H4 (cell line): ENCODE measurements around the gene MAST4. TPM values are rescaled to one million over a fixed set of nuclear protein-coding genes. Genes with fewer than 3 reads are reported as not detected.
A peak's percentile ranks its signal among the peaks of the same experiment; 100 is the strongest.

ENCODE experiments used
- DNase-seq: peaks from one replicate; pipeline ENCODE4 v3.0.0-alpha.2; 2015; ENCODE audit warnings: low spot score
- total RNA-seq: library from RNA; depleted of rRNA; stranded (reverse); fragments of >200 nt; shearing (Covaris generic); gene quantifications from 2 replicates; pipeline ENCODE4 v1.2.3, GENCODE V29; 2014

The MAST4 gene
- total RNA-seq, 1 experiment from 2014 or later = 0.75 TPM

DNA sequence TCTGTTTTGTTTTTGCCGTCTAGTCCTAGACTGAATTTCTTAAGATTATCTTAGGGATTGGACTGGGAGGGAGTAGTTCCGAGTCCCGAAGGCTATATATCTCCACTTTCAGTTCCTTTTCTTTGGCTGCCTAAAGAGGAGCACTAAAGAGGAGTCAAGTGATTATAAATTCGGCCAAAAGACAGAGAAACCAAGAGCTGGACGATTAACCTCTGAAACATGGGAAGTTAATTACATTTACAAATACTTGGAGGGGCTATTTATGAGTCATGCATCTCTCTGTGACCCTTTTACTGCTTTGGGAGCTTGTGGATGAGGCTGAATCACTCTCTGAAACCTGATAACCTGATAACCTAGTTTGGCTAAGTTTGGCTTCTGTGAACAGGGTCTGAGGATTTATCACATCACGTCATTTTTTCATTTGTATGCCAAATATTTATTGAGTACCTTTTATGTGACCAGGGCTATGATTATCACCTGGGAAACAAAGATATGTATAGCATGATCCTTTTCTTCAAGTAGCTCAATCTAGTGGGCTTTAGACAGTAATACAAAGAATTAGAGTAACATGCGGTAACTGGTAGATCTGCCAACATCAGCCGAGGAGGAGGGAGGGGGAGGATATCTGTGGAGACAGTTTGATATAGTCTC is 419.5 kb downstream of the MAST4 start:
- DNase-seq = no peak

DNA sequence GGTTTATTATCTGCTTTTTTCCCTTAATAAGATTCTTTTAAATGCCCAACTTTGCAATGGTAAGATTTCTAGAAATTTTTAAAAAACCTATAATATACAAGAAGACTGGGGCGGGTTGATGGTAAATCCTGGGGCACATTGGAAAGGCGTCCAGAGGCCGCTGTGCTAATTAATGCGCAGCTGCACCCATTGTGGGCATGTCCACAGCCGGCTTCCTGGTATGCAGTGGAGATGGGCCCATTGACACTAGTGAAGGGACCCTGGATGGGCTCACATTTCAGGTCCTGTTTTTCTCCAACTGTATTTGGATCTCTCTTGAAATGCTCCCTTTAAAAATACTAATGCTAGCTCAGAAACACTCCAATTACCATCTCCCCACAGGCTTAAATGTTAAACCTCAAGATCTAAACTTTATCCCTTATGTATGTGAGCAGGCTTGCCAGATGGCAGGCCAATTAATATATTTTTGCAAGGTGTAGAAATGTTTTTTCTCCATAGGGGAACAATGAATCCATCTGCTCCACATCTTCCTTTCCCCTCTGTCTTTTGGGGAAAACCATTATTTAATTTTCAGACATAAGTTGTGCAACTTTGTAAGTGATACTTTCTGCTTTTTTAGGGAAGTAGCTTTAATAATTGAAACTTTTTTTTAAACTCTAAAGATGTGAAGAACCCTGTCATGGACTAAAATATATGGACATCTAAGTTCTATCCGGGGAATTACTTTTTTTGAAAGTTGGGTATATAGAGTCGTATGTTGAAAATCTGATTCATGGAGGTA is 423.1 kb downstream of the MAST4 start:
- no peak for DNase-seq

DNA sequence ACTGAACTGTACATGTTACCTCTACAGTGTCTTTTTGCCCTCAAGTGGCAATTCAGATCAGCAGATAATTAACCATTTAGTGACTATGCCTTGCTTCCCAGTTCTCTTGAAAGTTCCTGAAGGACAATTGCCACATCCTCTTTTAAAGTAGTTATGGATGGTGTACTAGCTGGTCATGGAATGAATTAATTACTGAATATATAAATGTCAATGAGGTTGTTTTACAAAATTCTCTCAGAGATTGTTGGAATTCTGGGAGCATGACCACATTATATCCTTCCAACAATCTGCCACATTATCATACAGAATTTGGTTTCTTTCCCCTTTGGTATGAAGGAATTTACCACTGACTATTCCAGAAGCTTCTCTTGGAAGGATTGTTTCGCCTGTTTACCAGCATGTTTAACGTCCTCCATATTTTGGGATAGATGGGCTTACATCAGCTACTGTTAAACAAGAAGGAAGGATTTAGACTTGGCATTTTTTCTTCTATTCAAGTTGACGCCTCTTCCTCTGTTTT is 424.0 kb downstream of the MAST4 start:
- DNase-seq = no peak

DNA sequence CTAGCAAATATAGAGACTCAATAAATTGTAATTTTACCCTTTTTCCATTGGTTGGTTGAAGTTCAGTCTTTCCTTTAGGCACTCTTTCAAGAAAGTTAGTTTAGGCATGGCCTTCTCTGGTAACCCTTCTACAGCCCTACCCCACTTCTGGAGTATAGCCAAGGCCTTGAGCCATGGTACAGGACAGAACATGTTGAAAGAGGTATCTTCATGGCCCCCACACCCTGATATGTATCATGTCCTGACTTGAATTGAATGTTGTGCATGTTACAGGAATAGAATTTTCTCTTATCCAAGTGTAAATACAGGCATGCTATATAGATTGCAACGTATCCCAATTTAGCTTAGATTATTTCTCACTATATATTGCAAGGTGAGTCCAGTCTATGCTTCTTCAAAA is 424.8 kb downstream of the MAST4 start:
- DNase-seq = no peak

DNA sequence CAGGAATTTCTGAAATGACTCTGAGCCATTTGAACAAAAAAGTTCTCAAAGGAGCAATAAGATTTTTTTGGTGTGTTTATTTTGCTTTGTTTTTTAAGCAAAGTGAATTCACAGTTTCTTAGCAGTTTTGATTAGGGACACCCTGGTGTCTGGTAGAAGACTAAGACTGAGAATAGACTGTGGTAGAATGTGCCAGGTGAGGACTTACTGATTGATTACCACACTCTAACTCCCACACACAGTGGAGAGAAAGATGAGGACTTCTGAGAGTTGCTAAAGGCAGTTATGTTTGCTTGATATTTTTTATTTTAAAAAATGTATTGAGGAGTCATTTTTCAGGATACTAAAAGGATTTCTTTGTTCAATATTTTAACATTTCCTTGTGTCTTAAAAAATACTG is 425.3 kb downstream of the MAST4 start:
- no peak for DNase-seq

DNA sequence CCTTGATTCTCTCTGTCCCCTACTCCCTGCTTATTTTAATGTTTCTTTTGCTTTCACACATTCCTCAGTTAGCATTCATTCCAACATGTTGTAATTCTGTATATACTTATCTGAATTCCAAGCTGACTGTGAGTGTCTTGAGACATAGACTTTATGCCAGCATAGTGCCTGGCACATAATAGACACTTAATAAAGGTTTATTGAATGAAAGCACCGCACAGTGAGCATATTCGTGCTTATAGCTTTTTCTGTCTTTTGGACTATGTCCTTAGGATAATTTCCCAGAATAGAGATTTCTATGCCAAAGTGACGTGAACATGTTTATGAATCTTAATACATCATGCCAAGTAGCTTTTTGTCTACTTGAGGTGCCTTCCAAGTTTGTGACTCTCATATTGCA is 425.8 kb downstream of the MAST4 start:
- no peak for DNase-seq

DNA sequence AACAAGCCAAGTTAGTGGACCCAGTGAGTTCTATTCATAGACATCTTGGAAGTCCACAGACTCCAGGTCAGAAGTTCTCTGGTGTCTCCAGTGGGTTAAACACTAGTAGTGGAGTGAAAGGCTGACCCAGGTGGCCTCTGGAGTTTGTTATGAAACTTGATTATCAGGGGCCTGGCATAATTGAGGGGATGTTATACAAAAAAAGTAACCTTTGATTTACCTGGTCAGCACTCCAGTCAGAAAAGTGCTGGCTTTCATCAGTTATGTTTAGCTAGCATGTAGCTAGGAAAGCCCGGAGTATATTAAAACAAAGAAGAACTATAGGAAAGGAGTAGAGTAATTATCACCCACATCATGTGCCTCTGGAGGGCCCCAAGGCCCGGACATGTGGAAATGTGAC is 429.3 kb downstream of the MAST4 start:
- DNase-seq = no peak

DNA sequence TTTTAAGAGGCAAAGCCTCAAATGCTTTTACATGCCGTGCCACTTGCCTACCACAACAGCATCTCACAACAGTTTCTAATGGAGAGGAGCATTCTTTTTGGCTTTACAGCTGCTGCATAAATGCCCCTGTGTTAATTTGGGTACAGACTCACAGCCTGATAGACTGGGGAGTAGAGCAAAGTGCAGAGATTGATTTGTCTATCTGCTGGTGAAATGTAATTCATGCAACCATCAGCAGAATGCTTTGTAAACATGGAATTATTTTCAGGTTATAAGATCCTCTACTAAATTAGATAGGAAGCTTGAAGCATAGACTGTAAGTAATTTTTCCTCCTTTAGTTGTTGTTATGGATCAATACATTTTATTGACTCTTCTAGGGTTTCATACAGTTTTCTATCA is 430.1 kb downstream of the MAST4 start:
- DNase-seq = no peak

DNA sequence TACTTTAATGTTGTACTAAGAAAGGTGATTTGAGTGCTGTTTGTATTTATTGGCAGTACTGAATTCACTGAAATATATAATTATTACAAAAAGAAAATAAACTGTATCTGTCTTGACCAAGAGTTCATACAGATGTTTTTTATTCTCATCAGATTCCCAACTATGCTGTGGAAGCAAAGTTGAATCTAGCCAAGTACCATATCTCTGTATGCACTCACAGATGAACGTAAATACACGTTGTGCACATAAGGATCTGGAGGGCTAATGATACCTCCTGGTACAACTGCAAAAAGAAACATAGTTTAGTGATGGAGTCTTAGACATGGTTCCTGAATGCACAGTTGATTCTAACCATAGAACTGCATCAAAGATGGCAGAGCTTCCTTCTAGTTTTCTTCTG is 431.0 kb downstream of the MAST4 start:
- no peak for DNase-seq

DNA sequence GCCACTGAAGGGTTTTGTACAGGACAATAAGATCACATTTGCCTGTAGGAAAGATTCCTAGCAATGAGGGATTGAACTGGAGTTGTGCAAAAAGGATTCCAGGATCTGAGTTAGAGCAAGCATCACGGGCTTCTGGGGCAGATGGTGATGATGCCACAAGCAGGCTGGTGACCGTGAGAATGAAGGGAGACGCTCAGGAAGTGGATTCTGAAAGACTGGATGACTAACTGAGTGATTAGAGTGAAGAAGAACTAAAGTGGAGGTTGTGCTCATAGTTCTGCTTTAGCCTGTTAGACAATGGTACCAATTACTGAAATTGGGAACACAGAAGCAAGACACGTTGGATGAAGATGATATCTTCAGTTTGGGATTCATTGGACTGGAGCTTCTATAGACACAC is 432.2 kb downstream of the MAST4 start:
- DNase-seq = no peak

DNA sequence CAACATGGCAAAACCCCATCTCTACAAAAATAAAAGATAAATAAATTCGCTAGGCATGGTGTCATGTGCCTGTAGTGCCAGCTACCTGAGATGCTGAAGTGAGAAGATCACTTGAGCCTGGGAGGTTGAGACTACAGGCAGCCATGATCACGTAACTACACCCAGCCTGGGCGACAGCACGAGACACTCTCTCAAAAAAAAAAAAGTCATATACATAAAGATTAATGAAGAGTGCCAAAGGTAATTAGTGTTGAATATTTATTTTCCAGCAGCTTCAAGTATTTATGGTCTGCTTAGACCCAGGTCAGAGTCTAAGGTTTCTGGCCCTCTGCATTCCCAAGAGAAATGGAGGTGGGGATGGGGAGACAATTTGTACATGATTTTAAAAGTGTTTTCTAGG is 432.7 kb downstream of the MAST4 start:
- no peak for DNase-seq

DNA sequence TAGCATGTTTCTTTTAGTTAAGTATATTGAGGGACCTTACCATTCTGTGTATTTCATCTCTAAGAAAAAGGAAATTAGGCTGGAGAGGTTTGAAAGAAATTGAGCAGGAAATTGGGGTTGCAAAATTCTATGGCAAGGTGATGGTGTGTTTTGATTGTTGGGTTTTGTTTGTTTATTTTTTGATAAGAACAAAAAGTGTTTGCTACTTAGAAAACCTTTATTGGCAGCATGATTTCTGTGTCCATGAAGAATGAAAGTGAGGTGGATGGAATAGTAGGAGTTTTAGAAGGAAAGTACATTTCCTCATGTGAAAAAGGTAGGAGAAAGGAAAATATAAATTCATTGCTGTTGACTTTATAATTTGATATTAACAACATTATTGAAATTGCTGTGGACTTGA is 433.3 kb downstream of the MAST4 start:
- no peak for DNase-seq

DNA sequence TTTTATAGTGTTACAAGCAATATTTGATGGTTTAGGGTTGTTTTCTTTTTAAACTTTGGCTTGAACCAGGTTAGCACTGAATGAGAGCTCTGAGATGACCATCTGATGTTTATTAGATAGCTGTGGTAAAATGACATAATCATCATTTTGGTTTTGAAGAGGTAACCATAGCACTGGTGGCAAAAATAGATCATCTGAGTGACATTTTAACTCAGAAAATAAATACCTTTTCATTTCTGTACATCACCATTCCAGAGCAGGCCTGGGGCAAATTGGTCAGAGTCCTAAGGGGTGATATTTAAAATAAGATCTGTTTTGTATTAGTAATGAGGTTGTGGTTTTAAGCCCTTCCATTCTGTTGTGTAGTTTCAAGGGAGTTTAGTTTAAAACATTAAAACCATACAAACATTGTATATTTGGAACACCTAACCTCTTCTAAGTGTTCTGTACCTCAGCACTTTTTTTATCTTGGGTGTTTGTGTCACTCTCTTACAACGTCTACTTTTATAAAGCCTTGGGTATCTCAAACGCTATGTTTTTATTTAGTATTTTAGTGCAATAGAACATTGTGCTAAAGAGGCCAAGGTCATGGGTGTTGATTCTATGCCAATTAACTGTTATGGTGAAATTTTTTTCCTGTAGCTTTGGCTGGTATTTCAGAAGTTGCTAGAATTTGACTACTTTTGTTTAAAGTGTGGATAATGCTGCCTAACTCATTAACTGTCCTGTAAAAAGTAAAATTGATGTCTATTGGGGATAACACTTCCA is 434.3 kb downstream of the MAST4 start:
- DNase-seq = no peak

DNA sequence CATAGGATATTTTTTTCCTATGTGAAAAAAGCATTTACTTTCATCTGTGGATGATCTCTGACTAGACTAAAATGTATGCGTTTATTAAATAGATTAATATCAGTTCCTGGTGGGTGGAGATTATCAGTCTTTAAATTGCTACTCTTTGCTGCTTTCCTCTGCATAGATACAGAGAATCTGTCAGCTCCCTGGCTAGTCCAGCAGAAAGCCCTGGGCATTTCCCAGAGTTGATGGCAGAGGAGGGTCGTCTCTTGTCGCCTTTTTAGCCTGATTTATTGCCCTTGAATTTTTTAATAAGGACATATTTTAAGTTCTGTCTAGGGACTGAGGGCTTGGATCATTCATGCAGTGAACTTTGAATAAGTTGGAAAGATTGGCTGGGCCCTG is 434.9 kb downstream of the MAST4 start:
- no peak for DNase-seq

DNA sequence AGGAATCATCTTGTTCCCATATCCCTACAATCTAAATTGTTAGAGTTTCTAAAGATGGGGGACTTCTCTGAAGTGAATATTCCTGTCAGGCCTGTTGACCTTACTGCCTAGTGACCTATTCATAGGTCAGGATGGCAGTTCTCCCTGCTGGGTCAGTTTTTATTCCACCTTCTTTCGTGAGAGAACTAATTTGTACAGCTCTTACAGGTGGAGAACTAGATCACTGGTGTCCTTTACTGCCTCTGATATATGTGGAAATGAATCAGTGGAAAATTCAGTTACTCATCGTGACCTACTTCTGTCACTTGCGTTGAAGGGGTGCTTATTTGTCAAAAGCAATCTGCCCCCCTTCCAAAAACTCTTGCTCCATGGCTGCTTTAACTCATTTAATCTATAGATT is 435.5 kb downstream of the MAST4 start:
- no peak for DNase-seq

DNA sequence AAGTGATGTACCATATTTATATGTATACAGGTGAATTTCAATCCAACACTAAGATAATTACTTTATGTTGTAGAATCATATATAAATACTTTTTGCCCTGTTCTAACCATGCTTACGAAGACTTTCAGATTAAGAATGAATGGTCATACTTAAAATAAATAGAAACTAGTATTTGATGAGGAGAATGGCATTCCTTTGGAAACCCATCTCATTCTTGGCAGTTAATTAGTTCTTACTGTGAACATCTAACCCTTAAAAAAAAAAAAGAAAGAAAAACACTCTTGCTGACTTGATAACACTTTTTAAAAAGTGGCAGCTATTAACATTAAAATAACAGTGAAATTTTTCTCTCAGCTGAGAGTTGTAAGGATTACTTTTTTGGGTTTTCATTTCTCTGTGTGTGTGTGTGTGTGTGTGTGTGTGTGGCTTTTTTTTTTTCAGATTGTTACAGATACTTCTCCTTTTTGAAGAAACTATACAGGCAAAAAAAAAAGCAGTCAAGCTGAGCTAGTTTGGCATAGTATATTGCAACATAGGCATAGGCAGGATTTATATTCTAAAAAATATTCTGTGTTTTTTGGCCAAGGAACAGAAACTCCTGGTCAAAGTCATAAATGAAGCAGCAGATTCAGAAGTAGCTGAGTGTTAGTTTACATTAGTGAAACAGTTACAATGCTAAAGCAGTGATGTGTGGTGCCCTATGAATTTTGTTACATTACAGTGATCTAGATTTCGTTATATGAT is 436.9 kb downstream of the MAST4 start:
- DNase-seq = no peak

DNA sequence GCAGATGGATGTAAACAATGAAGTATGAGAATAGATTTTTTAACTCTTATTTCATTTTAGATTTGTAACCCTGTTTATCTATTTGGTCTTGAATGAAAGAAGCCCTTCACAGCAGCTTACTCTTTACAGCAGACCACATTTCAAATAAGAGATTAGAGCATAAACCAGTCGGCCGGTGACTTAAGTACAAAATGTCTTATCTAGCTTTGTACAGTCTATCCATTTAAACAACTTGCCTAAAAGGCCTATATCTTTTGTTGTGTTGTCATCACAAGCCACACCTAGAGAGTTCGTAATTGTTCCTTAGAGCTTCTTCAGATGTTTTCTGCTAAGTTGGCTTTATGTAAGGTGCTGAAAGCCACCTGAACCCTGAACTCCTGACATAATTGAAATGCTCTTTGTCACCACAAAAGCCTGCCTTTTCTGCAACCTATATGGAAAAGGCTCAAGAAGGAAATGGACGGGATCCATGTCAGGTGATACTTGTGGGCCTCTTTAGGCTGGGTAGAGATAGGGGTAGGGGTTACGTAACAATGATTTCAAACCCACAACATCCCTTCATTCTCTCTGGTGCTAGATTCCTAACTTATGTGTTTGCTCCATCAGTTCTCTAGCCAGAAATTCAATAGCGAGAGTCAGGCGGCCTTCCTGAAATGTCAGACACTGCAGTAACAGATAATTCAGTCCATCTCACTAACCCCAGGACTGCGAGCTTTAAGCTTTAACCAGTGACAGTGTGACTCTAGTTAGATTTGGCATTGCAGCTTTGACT is 437.9 kb downstream of the MAST4 start:
- no peak for DNase-seq

DNA sequence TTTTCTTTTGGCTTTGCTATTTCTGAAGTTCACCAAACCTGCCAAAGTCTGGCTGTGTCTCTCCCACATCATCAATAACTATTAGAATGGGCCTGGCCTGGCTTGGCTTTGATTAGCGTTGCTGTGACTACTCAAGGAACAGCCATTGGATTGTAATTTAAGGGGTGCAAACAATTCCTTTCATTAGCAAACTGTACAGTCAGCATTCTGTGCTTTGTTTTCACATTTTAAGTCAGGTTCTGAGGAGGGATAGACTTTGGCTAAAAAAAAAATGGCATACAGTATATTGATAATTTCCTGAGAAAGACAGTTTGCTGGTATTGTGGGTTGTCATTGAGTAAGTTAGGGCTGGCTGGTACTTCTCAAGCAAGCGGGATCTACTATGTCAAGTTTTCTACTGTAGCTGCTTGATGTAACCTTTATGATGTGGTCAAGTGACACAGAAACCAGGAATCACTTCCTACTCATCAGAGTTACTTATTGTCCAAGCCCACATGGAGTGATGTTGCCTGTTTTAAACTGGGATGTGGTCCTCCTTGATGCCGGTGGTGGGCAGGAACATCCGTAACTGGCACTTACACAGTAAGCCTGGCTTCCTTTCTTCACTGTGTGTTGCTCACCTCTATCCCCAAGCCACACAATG is 439.0 kb downstream of the MAST4 start:
- no peak for DNase-seq

DNA sequence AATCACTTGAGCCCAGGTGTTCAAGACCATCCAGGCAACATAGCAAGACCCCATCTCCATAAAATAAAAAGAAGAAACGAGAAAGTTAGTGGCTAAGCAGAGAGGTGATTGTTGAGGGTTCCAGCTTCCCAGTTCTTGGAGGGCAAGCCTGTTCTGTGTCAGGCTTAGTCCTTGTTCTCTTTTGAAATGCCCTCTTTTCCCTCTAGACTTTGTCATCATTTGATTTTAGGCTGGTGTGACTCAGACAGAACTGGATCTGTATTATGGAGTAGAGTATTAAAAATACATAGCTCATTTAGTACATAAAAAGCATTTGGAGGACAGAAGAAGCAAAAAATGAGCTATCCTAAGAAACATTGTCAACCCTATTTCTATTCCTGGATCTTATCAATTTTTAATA is 441.0 kb downstream of the MAST4 start:
- DNase-seq = no peak

DNA sequence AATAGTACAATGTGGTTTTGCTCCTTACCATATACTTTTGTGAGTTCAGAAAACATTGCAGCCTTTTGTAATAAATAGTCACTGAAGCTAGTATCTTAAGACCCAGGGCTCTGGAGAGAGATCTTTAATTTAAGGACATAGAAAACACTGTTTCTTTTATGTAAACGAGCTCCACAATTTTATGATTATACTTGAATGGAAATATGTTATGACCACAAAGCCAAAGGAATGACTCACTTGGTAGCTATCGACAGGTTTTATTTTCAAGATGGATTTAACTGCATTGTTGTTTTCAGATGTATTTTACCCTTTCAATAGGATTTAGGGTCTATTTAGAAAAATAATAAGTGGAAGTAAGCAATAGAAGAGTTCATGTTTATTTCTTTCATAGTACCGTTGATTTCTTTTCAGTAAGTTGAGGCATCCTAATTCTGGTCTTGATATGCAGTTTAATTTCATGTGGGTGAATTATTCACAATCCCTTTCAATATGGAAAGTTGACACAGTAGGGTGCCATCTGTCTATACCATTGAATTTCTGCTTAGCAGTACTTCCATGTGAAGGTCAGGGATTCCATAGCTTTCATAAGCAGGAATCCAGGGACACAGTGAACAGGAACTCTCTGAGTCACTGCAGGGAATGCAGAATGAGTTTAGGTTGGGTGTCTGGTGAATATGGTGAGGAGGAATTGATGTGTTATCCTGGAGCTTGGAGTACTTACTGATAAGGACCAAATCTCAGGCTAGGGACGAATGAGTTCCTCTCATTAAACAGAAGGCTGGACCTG is 442.8 kb downstream of the MAST4 start:
- DNase-seq = peak; percentile 6
